Suppressor macrophage (primary cell): Measurements from ENCODE around the gene CD72.
A peak's percentile ranks its signal among the peaks of the same experiment; 100 is the strongest.
"Not testable (repeated sequence)": the region's sequence is repeated elsewhere in the genome, so short reads cannot be mapped to it uniquely, and the experiment has no call there.

ENCODE experiments used
- DNase-seq, 4 experiments: peaks; one replicate each; pipeline ENCODE4 v3.0.0-alpha.2; 2020 to 2022

CD72 gene

GRCh38 chr9:35616681-35617459 is 1.3 kb downstream of the CD72 start:
- peak; percentile 59 to 82 (median 74) for DNase-seq

- no peak for DNase-seq
These were observed 2.1 kb downstream of the CD72 start for GRCh38 chr9:35615981-35616680.

GRCh38 chr9:35612843-35613242 is 5.4 kb downstream of the CD72 start:
- DNase-seq: no peak

- DNase-seq: not testable (repeated sequence)
These were observed 6.1 kb downstream of the CD72 start for GRCh38 chr9:35612066-35612465.

- peak; percentile 48 to 76 (median 74) for DNase-seq
These were observed 6.9 kb downstream of the CD72 start for GRCh38 chr9:35611230-35611797.

- no peak for DNase-seq
These were observed 8.4 kb downstream of the CD72 start for GRCh38 chr9:35609820-35610163.

- DNase-seq: no peak
These were observed 9.0 kb downstream of the CD72 start for GRCh38 chr9:35609001-35609819.

GRCh38 chr9:35608221-35608620 is 10.0 kb downstream of the CD72 start:
- DNase-seq: no peak

GRCh38 chr9:35606726-35607125 is 11.5 kb downstream of the CD72 start:
- DNase-seq: no peak

GRCh38 chr9:35606138-35606504 is 12.1 kb downstream of the CD72 start:
- no peak for DNase-seq

- peak in 2 of 4 experiments; percentile 25 for DNase-seq
These were observed 12.7 kb downstream of the CD72 start for GRCh38 chr9:35605351-35606137.

GRCh38 chr9:35604578-35605350 is 13.4 kb downstream of the CD72 start, which contains the start of gene TESK1:
Gene TESK1, plus strand, starts transcription at chr9:35605262. Its CDS starts 358 bp downstream, at chr9:35605620.
- peak; percentile 61 to 87 (median 74) for DNase-seq

GRCh38 chr9:35603986-35604577 is 14.1 kb downstream of the CD72 start:
- peak; percentile 100 for DNase-seq

GRCh38 chr9:35603506-35603985 is 14.7 kb downstream of the CD72 start:
- DNase-seq: peak; percentile 60 to 77 (median 74)

- peak; percentile 51 to 72 (median 64) for DNase-seq
These were observed 18.2 kb downstream of the CD72 start for GRCh38 chr9:35599763-35600604.

GRCh38 chr9:35598866-35599590 is 19.2 kb downstream of the CD72 start:
- DNase-seq: no peak

- DNase-seq: not testable (repeated sequence)
These were observed 21.3 kb downstream of the CD72 start for GRCh38 chr9:35596907-35597306.

GRCh38 chr9:35594471-35594870 is 23.7 kb downstream of the CD72 start:
- no peak for DNase-seq

GRCh38 chr9:35593581-35593980 is 24.6 kb downstream of the CD72 start:
- DNase-seq: no peak
